ENCODE results near the gene NXNL2.

Gene NXNL2

DNA sequence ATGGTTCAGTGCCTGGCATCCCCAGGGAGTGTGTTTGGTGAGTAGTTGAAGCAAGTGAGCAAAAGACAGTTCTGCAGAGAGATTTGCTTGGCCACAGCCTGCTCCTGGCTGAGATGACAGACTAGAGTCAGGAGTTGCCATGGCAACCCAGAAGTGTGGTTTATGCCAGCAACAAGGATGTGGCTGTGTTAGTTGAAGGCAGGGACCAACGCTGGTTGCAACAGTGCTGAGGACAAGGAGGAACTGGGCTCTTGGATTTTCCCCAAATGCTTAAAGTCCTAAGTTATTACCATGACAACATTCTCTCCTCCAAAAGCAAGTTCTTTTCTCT, 2.7 kb downstream of the NXNL2 start:
- Histone ChIP-seq H3K27ac (ENCODE audit: poor library complexity, severe bottlenecking) (no peak overlapping the region), H3K36me3 (ENCODE audit: low read depth) (no peaks in the 10 kb centered on the region), H3K4me3 (ENCODE audit: severe bottlenecking) (no peak overlapping the region), H3K4me1 (ENCODE audit: insufficient read depth, poor library complexity, severe bottlenecking) (no peaks in the 10 kb centered on the region), H3K9me3 (ENCODE audit: severe bottlenecking) (no peaks in the 10 kb centered on the region), H3K27me3 (ENCODE audit: insufficient read depth, poor library complexity, severe bottlenecking) (no peaks in the 10 kb centered on the region)
- ATAC-seq (ENCODE audit: low read depth) (no peak), DNase-seq (ENCODE audit: low spot score) (no peak)
- TF ChIP-seq, protein P1, sequence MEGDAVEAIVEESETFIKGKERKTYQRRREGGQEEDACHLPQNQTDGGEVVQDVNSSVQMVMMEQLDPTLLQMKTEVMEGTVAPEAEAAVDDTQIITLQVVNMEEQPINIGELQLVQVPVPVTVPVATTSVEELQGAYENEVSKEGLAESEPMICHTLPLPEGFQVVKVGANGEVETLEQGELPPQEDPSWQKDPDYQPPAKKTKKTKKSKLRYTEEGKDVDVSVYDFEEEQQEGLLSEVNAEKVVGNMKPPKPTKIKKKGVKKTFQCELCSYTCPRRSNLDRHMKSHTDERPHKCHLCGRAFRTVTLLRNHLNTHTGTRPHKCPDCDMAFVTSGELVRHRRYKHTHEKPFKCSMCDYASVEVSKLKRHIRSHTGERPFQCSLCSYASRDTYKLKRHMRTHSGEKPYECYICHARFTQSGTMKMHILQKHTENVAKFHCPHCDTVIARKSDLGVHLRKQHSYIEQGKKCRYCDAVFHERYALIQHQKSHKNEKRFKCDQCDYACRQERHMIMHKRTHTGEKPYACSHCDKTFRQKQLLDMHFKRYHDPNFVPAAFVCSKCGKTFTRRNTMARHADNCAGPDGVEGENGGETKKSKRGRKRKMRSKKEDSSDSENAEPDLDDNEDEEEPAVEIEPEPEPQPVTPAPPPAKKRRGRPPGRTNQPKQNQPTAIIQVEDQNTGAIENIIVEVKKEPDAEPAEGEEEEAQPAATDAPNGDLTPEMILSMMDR (IDR thresholded peaks at IDR 0.05; ENCODE audit: poor library complexity, severe bottlenecking): no peak

DNA sequence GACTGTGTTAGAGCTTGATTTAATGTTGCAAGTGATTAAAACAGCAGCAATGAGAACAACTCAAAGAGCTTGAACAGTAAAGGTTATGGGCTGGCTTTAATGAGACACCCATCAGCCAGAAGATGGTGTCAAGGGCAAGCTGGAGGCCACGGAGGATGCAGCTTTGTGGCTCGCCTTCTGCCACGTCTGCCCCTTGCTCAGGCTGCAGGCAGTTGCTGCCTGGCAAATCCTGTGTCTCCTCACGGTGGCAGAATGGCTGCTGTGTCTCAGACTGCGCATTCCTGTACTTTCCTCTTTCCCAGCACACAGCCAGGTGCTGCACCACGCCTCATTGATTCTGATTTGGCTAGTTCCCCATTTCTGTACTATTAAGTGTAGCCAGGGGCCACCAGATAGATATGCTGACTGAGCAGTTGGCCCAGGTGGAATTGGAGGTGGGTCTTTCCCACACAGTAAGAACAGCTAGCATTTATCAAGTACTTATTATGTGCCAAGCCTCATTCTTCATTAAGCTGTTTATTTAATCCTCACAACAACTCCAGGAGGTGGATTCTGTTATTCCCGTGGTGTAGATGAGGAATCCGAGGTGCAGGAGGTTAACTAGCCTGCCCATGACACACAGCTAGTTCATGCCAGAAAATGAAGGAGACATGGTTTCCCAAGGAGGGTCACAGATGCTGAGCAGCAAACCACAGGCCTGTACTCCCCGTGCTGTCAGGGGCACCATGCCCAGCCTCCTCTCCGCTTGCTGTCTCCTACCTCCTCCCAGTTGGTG, 3.5 kb downstream of the NXNL2 start:
- DNase-seq (ENCODE audit: low spot score) (no peak), ATAC-seq (ENCODE audit: low read depth) (no peak)
- H3K36me3 ChIP-seq (ENCODE audit: low read depth): no peaks in the 10 kb centered on the region
- no peaks in the 10 kb centered on the region for H3K4me1 ChIP-seq (ENCODE audit: insufficient read depth, poor library complexity, severe bottlenecking)
- no peaks in the 10 kb centered on the region for H3K9me3 ChIP-seq (ENCODE audit: severe bottlenecking)
- H3K27ac ChIP-seq (ENCODE audit: poor library complexity, severe bottlenecking): no peak overlapping the region
- no peak overlapping the region for H3K4me3 ChIP-seq (ENCODE audit: severe bottlenecking)
- H3K27me3 ChIP-seq (ENCODE audit: insufficient read depth, poor library complexity, severe bottlenecking): no peaks in the 10 kb centered on the region
- TF ChIP-seq, protein P1 (IDR thresholded peaks at IDR 0.05; ENCODE audit: poor library complexity, severe bottlenecking): no peak

DNA sequence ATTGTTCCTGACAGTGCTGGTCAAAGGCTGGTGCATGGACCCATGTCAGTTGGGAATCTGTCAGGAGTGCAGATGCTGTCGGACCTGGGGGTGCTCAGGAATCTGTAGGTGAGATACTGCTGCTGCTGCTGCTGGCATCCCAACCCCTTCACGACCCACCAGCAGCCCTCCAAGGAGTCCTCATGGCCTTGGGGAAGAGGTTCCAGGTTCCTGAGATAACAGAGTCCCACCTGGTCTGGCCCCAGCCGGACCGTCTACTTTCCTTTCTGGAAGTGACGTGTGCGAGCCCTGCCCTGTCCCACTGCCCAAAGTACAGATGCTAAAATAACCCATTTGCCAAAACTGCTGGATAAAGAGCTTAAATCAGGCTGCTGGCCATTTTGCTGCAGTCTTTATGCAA, 4.3 kb downstream of the NXNL2 start:
- no peaks in the 10 kb centered on the region for H3K9me3 ChIP-seq (ENCODE audit: severe bottlenecking)
- H3K36me3 ChIP-seq (ENCODE audit: low read depth): no peaks in the 10 kb centered on the region
- H3K27ac ChIP-seq (ENCODE audit: poor library complexity, severe bottlenecking): no peak overlapping the region
- DNase-seq (ENCODE audit: low spot score) (no peak), ATAC-seq (ENCODE audit: low read depth) (no peak)
- H3K4me1 ChIP-seq (ENCODE audit: insufficient read depth, poor library complexity, severe bottlenecking): no peaks in the 10 kb centered on the region
- TF ChIP-seq, protein P1 (IDR thresholded peaks at IDR 0.05; ENCODE audit: poor library complexity, severe bottlenecking): no peak
- no peaks in the 10 kb centered on the region for H3K27me3 ChIP-seq (ENCODE audit: insufficient read depth, poor library complexity, severe bottlenecking)
- H3K4me3 ChIP-seq (ENCODE audit: severe bottlenecking): no peak overlapping the region

DNA sequence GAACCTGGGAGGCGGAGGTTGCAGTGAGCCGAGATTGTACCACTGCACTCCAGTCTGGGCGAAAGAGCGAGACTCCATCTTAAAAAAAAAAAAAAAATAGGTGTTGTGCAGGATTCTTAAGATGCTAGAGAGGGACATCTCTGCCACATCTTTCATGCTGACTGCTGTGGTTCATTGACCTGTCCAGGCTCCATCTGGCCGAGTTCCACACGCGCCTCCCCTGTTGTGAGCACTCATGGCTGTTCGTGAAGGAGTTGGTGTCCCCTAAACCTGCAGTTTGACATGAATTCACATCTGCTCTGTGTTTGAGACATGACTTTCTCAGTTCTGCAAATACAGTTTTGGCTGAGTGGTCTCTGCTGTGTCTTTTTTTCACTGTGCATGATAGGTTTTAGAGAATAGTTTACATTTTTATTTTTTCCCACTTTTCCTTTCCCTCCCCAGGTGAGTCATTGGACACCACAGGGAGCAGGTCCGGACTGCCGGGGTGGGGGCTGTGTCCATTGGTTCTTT, 5.3 kb downstream of the NXNL2 start:
- TF ChIP-seq, protein P1 (IDR thresholded peaks at IDR 0.05; ENCODE audit: poor library complexity, severe bottlenecking): no peak
- Histone ChIP-seq H3K4me1 (ENCODE audit: insufficient read depth, poor library complexity, severe bottlenecking) (no peaks in the 10 kb centered on the region), H3K9me3 (ENCODE audit: severe bottlenecking) (no peaks in the 10 kb centered on the region)

DNA sequence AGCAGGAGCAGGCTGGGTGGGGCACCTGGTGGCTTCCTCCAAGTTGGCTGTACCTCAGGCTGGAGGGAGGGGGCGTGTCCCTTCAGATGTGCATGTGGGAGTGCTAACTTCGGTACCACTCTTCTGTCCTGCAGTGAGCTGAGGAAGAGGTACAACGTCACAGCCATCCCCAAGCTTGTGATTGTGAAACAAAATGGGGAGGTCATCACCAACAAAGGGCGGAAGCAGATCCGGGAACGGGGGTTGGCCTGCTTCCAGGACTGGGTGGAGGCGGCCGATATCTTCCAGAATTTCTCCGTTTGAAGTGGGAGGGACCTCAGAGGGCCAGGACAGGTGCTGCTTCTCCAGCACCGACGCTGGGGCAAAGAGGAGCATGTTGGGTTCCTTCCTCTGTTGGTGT, 9.3 kb downstream of the NXNL2 start:
- TF ChIP-seq, protein P1 (IDR thresholded peaks at IDR 0.05; ENCODE audit: poor library complexity, severe bottlenecking): no peak
- ATAC-seq (ENCODE audit: low read depth): peak; percentile 29; the same call in 1 of the 3 replicates

More for the DNA sequence above, 5.3 kb downstream of the NXNL2 start:
- ATAC-seq (ENCODE audit: low read depth): no peak
- Histone ChIP-seq H3K36me3 (ENCODE audit: low read depth) (no peaks in the 10 kb centered on the region), H3K27ac (ENCODE audit: poor library complexity, severe bottlenecking) (no peak overlapping the region), H3K27me3 (ENCODE audit: insufficient read depth, poor library complexity, severe bottlenecking) (no peaks in the 10 kb centered on the region), H3K4me3 (ENCODE audit: severe bottlenecking) (no peak overlapping the region)
- no peak for DNase-seq (ENCODE audit: low spot score)

More for the DNA sequence above, 9.3 kb downstream of the NXNL2 start:
- no peak overlapping the region for H3K4me3 ChIP-seq (ENCODE audit: severe bottlenecking)
- no peaks in the 10 kb centered on the region for H3K27me3 ChIP-seq (ENCODE audit: insufficient read depth, poor library complexity, severe bottlenecking)
- no peaks in the 10 kb centered on the region for H3K4me1 ChIP-seq (ENCODE audit: insufficient read depth, poor library complexity, severe bottlenecking)
- no peaks in the 10 kb centered on the region for H3K9me3 ChIP-seq (ENCODE audit: severe bottlenecking)
- DNase-seq (ENCODE audit: low spot score): no peak
- H3K27ac ChIP-seq (ENCODE audit: poor library complexity, severe bottlenecking): no peak overlapping the region
- no peaks in the 10 kb centered on the region for H3K36me3 ChIP-seq (ENCODE audit: low read depth)

Data from RWPE2 (cell line).